ENCODE results near the gene CDSN.

DNA sequence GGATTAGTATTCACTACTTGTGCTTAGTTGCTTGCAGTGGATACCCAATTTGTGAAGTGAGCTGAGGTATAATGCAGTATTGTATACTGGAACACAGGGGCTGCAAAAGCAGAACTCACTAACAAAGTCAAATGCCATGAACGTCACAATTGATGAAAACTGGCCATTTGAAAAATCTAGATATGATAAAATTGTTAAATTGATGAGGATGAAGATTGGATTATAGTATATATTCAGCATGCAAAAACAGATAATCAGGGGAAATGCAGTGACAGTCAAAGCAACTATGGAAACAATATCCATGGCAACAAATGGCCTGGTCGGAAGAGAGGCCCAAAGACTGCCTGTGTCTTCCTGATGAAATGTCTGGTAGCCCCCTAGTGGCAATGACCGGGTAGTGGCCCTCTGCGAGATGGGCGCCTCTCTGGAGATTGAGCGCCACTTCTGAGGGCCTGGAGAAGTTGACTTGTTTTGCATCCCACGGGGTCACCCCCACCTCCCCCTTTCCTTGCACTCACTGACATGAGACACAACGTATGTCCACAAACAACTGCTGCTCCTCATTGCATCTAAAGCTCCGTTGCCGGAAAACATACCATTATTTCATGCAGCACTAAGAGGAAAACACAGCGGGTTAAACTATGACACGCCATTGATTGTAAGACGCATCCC, 51.4 kb downstream of the CDSN start:
- TF ChIP-seq EZH2phosphoT487 (IDR thresholded peaks at IDR 0.05; ENCODE audit: insufficient read depth, low read depth) (no peak), EZH2 (IDR thresholded peaks at IDR 0.05; ENCODE audit: insufficient read depth, poor library complexity, severe bottlenecking) (no peak)

Measured in GM23248 (cell line).